Measurements from ENCODE around the gene ASPN.

Gene ASPN

GRCh38 chr9:92406477-92406876 lies 75.8 kb downstream of the ASPN start:
- DNase-seq = no peak
